ENCODE results near the gene PML.

GRCh38 chr15:74037171-74038117 lies 42.9 kb downstream of the PML start:
- TF ChIP-seq RAD21 (IDR thresholded peaks at IDR 0.05; ENCODE audit: low read depth), result no peak
- TF ChIP-seq TAF1 (IDR thresholded peaks at IDR 0.05; ENCODE audit: low read depth), result no peak
- no peak for TF ChIP-seq REST (IDR thresholded peaks at IDR 0.05; ENCODE audit: low read depth)
- TF ChIP-seq CREB1 (IDR thresholded peaks at IDR 0.05; ENCODE audit: low read depth), result no peak
- TF ChIP-seq YY1 (IDR thresholded peaks at IDR 0.05; ENCODE audit: low read depth), result no peak
- no peak for TF ChIP-seq EP300 (IDR thresholded peaks at IDR 0.05; ENCODE audit: borderline replicate concordance)
- no peak for TF ChIP-seq MAX (IDR thresholded peaks at IDR 0.05)
- TF ChIP-seq CEBPB (IDR thresholded peaks at IDR 0.05), result no peak
- TF ChIP-seq TCF12 (IDR thresholded peaks at IDR 0.05; ENCODE audit: low read depth), result no peak
- no peak for TF ChIP-seq NFIC (IDR thresholded peaks at IDR 0.05)
- no peak for TF ChIP-seq TEAD4 (IDR thresholded peaks at IDR 0.05)
- TF ChIP-seq USF1 (IDR thresholded peaks at IDR 0.05), result no peak
- no peak for TF ChIP-seq FOXM1 (IDR thresholded peaks at IDR 0.05; ENCODE audit: borderline replicate concordance, low read depth)
